Measurements from ENCODE around the gene ZNF454.

Gene ZNF454

GRCh38 chr5:178993236-178993765, 52.3 kb downstream of the ZNF454 start:
- no peak for DNase-seq (ENCODE audit: low read depth)

DNA sequence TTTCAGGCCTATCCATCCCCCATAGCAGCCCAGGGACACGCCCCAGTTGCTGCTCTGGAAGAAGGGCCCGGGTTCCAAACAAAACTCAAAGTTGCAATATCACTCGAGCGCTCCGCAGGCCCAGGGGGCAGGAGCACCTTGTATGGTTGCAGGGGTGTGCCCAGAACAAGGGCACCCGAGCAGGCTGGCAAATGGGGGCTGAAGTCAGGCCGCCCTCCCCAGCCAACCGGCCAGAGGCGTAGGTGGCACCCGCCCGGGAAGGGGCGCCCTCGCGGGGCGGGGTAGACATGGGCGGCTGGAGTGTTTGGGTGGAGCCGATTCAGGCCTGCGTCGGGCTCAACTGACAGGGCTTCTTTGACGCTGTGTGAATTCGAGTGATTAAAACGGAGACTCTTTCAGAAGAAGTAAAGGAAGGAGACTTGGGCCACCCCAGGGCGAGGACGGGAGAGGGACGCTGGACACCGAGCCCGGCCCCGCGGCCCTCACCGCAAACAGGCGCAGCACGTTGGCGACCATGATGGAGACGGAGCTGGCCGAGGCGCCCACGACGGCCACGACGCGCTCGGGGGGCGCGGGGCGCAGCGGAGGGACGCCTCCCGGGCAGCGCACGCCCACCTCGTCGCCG, 53.1 kb downstream of the ZNF454 start:
- no peak for DNase-seq (ENCODE audit: low read depth)

GRCh38 chr5:178994580-178995340, 53.8 kb downstream of the ZNF454 start, which contains the start of gene GRM6:
Gene GRM6 (minus strand): TSS chr5:178995320. CDS start chr5:178994944, 376 bp downstream.
- no peak for DNase-seq (ENCODE audit: low read depth)

- DNase-seq (ENCODE audit: low read depth) = no peak
These were observed 54.3 kb downstream of the ZNF454 start for GRCh38 chr5:178995341-178995690.

DNA sequence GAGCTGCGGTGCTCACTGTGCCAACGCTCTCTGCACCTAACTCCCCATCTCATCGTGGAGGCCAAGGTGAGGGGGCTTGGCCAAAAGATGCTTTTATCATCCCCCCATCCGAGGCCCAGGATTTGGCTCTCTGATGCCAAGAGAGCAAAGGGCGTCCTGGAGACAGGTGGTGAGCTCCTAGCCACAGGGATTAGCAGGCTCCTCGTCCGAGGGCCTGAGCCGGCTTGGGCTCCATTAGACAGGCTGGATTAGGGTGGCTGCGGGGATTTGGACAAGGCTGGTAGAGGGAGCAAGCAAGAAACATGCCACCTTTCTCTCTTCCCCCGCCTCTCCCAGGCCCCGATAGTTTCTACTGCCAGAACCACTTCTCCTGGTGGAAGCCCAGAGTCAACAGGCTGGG, 55.2 kb downstream of the ZNF454 start:
- DNase-seq (ENCODE audit: low read depth) = no peak

DNA sequence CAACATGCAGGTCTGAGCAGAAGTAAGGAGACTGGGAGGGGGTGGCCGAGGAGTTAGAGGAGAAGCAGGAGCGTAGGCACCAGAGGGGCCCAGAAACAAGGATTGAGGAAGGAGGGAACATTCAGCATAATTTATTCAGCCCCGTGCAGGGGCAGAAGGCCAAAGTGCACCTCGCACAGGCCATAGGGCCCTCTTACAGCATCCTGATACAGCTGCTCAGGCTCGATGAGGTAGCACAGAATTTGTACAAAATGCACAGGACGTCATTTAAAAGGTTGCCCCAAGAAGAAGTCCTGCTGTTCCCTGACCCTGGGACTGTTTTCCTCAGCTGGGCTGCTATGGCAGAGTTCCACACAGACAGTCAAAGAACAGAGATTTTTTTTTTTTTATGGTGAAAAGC, 56.2 kb downstream of the ZNF454 start:
- DNase-seq (ENCODE audit: low read depth) = no peak

GRCh38 chr5:178998441-178998840, 57.4 kb downstream of the ZNF454 start:
- no peak for DNase-seq (ENCODE audit: low read depth)

DNA sequence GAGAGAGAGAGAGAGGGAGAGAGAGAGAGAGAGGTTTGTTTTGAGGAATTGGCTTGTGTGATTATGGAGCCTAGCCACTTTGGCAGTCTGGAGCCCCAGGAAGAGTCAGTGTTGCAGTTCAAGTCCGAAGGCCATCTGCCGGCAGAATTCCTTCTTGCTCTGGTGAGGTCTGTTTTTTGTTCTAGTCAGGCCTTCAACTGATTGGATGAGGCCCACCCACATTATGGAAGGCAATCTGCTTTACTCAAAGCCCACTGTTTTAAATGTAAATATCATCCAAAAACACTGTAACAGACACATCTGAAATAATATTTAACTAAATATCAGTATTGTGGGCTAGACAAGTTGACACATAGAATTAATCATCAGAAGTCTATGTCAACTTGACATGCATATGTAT, 65.6 kb downstream of the ZNF454 start:
- DNase-seq (ENCODE audit: low read depth) = no peak

DNA sequence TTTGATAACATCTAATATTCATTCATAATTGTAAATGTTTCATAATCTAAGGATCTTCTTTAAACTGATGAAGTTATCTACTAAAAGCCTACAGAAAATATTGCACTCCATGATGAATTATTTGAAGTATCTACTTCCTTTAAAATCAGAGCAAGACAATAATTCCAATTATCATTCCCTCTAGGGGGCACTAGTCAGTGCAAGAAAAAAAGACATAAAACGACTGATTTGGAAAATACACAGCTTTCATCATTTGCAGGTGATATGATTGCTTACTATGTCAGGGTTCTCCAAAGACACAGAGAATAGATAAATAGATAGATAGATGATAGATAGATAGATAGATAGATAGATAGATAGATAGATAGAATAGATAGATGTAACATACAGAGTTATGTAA, 67.7 kb downstream of the ZNF454 start:
- no peak for DNase-seq (ENCODE audit: low read depth)
